GM21723 (cell line): ENCODE data around the gene ZBTB40.

ENCODE experiments used
- ATAC-seq: cut with Tn5 transposase; IDR thresholded peaks from one replicate; pipeline ENCODE4 v1.9.1; 2021; ENCODE audit warnings: mild to moderate bottlenecking, moderate library complexity; ENCODE audit not compliant: unreplicated experiment

Gene ZBTB40

GRCh38 chr1:22529901-22530621 lies 78.4 kb downstream of the ZBTB40 start:
- ATAC-seq, result no peak

- no peak for ATAC-seq
Observed at GRCh38 chr1:22530715-22531114, 79.1 kb downstream of the ZBTB40 start.

DNA sequence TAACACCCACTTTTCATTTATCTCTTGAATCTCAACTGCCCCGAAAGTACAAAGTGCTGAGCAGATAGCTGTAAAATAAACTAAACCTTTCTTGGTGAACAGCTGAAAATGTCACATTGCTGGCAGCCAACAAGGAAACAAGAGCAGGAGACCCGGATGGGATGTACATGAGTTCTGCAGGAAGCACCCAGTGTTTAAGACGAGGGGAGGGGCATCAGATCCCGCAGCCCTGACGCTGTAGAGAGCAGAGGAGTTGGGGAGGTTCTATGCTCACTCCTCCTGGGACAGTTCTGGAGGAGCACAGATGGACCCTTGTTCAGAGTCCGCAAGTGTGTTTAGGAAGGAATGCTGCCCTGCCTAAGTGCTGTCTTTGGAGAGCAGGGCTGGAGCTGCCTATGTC lies 79.6 kb downstream of the ZBTB40 start:
- no peak for ATAC-seq

- ATAC-seq, result no peak
Observed at GRCh38 chr1:22533244-22533895, 81.7 kb downstream of the ZBTB40 start.

GRCh38 chr1:22534951-22535350 lies 83.3 kb downstream of the ZBTB40 start:
- no peak for ATAC-seq

- no peak for ATAC-seq
Observed at GRCh38 chr1:22535399-22535798, 83.7 kb downstream of the ZBTB40 start.

DNA sequence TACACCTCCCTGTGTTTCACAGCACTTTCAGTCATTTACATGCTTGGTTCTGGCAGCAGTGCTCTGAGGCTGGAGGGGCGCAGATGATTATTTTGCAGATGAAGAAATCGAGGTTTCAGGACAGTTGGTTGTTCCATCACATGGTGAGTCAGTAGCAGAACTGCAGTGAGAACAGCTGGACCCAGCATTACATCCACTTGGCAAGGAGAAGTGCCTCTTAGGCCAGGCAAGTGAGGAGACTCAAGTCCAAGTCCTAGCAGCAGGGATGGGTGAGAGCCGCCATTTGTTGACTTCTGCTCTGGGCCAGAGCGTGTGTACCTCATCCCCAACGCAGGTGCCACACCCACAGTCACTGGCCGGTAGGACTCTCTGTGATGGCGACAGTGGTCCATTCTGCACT lies 84.9 kb downstream of the ZBTB40 start:
- ATAC-seq, result no peak

DNA sequence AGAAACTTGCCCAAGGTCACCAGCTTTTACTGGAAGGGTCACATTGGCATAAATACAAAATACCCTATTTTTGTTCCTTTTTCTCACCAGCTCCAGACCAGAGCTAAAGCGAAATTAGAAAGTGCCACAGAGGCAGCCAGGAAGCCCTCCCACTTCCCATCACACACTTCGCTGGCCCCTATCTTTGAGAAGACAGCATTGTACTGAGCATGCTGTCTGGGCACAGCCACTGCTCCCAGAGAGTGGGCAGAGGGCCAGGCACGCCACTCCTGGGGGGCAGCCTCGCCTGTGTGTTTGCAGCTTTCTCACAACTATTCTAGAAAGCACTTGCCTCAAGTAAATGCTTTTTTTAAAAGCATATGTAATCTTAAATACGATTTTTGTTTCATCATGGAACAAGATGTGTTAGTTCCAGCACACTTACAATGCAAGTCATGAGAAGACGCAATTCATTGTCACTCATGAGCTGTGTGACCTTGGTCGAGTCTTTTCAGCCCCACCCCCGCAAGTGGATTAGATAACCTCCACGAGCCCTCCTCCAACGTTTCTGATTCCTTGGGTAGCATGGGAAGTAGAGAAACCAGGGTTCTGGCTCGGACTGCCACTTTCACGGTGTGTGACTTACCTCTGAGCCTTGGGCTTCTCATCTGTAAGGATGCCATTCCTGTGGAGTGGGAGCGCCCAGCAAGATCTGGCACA lies 85.9 kb downstream of the ZBTB40 start:
- ATAC-seq, result no peak

GRCh38 chr1:22539510-22540118 lies 88.0 kb downstream of the ZBTB40 start:
- no peak for ATAC-seq

- no peak for ATAC-seq
Observed at GRCh38 chr1:22540337-22540736, 88.7 kb downstream of the ZBTB40 start.

GRCh38 chr1:22542886-22543285 lies 91.2 kb downstream of the ZBTB40 start:
- ATAC-seq, result no peak

- no peak for ATAC-seq
Observed at GRCh38 chr1:22543679-22544078, 92.0 kb downstream of the ZBTB40 start.

GRCh38 chr1:22544606-22545005 lies 93.0 kb downstream of the ZBTB40 start:
- no peak for ATAC-seq

GRCh38 chr1:22545141-22545540 lies 93.5 kb downstream of the ZBTB40 start:
- ATAC-seq, result no peak

DNA sequence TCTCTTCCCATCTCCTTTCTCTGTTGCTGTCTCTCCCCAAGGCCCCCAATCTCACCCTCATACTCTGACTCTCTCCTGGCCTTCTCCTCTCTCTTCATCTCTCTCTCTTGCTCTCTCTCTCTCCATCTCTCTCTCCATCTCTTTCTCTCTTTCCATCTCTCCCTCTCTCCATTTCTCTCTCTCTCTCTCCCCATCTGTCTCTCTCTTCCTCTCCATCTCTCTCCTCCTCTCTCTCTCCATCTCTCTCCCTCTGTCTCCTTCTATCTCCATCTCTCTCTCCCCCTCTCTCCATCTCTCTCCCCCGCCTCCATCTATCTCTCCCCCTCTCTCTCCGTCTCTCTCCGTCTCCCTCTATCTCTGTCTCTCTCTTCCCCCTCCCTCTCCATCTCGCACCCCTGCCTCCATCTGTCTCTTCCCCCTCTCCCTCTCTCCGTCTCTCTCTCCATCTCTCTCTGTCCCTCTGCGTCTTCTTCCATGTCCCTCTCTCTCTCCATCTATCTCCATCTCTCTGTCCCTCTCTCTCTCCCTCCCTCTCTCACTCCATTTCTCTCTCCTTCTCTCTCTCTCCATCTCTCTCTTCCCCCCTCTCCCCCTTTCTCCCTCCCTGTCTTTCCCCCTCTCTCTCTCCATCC lies 95.7 kb downstream of the ZBTB40 start:
- ATAC-seq, result no peak

GRCh38 chr1:22547818-22548462 lies 96.3 kb downstream of the ZBTB40 start:
- ATAC-seq, result no peak

DNA sequence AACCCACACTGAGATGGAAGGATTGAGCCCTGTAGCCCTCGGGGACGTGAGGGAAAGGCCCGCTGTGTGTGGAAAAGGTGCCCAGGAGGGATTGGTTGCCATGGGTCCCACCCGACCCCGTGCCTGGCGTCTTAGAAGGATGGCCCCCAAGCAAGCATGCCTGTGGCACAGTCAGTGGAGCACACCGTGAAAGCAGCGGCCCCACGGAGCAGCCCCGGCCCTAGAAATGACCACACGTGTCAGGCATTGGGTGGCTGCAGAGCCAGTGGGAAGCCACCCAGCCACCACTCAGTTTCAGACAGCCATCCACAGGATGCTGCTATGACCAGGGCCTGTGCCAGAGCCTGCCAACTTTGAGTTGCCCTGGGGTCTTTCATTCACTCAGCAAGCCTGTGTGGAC lies 98.4 kb downstream of the ZBTB40 start:
- ATAC-seq, result no peak

GRCh38 chr1:22551591-22551990 lies 99.9 kb downstream of the ZBTB40 start:
- no peak for ATAC-seq

- ATAC-seq, result no peak
Observed at GRCh38 chr1:22552021-22552420, 100.4 kb downstream of the ZBTB40 start.

GRCh38 chr1:22553104-22553880 lies 101.6 kb downstream of the ZBTB40 start:
- ATAC-seq, result no peak
